Fibroblast of mammary gland (primary cell): ENCODE measurements around the gene DPEP2.

Experiments
- DNase-seq: peaks from one replicate; pipeline ENCODE4 v3.0.0-alpha.2; 2010; ENCODE audit warnings: low read depth
- H3K4me3 ChIP-seq: 2 replicates; pipeline ENCODE4 v1.5.1; 2011; ENCODE audit warnings: low read depth, mild to moderate bottlenecking, low read length, moderate library complexity; ENCODE audit not compliant: control insufficient read depth
- TF ChIP-seq, protein P1 (sequence below): conservative IDR thresholded peaks from 2 replicates; pipeline ENCODE4 v1.5.1; 2011; ENCODE audit warnings: low read depth, low read length, inconsistent platforms; ENCODE audit not compliant: control insufficient read depth, insufficient read depth

The DPEP2 gene

DNA sequence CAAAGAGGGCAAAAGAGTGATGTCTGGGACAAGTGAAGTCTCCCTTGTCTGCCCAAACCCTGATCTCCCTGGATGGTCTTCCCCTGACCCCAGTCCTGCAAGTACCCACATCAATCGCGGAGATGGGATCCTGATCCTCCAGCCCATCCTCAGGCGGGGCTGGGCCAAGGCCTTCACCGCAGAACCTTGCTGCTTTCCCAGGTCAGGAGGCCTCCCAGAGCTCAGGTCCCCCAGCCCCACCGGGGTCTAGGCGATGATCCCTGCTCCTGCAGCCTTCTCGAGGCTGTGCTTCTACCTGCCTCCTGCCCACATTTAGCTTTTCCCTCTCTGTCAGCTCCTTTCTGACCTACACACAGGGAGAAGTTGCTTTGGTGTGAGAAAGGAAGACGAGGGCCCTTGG is 37.1 kb downstream of the DPEP2 start:
- DNase-seq, result no peak
- TF ChIP-seq, protein P1, sequence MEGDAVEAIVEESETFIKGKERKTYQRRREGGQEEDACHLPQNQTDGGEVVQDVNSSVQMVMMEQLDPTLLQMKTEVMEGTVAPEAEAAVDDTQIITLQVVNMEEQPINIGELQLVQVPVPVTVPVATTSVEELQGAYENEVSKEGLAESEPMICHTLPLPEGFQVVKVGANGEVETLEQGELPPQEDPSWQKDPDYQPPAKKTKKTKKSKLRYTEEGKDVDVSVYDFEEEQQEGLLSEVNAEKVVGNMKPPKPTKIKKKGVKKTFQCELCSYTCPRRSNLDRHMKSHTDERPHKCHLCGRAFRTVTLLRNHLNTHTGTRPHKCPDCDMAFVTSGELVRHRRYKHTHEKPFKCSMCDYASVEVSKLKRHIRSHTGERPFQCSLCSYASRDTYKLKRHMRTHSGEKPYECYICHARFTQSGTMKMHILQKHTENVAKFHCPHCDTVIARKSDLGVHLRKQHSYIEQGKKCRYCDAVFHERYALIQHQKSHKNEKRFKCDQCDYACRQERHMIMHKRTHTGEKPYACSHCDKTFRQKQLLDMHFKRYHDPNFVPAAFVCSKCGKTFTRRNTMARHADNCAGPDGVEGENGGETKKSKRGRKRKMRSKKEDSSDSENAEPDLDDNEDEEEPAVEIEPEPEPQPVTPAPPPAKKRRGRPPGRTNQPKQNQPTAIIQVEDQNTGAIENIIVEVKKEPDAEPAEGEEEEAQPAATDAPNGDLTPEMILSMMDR, result no peak
- H3K4me3 ChIP-seq, result no peak overlapping the region

DNA sequence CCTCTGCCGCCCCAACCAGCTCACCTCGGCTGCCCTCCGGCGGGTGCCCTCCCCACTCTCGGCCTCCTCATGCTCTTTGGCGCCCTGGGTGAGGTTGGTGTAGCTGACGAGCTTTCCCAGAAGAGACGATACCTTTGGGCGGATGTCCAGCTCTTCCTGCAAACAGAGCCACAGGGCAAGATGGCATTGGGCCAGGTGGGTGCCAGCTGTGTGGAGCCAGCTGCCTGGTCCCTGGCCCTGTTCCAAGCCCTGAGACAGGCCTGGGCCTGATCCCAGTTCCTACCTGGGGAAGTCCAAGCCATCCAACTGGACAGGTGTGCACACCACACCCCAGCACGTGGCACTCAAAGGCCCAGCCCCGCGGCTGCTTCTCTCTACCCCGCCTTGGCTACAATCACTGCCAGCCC is 37.7 kb downstream of the DPEP2 start:
- no peak for DNase-seq
- H3K4me3 ChIP-seq, result no peak overlapping the region
- TF ChIP-seq, protein P1, result no peak

DNA sequence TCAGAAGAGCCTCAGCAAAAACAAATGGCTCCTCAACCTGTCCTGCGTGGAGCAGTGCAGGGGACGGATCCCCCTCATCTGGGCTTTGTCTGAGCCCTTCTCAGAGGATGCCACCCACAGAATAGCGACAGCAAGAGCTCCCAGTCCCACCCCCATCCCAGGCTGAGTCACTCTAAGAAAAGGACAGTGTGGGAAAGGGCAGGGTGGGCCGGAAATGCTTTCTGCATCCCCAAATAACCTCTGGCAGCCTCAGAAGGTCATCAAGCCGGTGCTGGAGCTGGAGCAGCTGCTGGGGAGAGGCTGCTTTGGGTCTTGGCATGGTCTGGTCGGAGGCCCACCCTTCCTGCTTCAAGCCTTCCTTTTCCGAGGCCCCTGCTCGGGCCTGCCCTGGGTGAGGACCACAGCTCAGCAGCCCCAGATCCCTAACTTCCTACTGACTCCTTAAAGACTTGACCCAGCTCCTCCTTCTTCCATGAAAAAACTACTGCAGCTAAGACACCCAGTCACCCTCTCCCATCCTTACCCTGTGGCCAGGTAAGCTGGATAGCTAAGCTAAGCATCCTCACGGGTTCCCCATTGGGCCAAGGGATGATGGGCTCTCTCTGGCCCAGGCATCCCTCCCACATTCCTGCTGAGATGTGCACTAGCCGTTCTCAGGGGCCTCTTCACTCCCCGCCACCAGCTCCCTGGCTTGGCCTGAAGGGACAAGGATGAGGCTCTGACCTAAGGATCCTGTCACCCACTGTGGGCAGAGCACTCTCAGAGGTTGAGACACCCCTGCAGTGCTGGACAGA is 39.6 kb downstream of the DPEP2 start:
- peak; percentile 82 for DNase-seq
- no peak overlapping the region for H3K4me3 ChIP-seq

DNA sequence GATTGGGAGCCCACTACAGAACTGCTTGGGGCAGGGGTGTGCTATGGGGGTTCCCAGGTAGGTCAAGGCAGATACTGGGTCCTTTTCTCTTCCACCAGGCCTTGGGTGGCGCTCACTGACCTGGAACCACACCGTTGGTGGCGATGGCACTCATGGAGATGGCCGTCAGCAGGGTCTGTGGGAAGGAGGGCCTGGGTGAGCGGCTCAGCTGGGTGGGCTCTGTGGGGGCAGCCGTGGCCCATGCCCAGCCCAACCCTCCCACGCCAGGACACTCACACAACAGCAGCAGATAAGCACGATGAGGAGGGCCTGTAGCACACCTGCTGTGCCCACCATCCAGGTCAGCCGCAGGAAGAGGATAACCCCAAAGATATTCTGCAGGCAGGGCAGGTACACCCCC is 41.7 kb downstream of the DPEP2 start:
- no peak for DNase-seq
- TF ChIP-seq, protein P1, result no peak
- H3K4me3 ChIP-seq, result no peak overlapping the region

More for the DNA sequence above, 39.6 kb downstream of the DPEP2 start:
- TF ChIP-seq, protein P1, result no peak

DNA sequence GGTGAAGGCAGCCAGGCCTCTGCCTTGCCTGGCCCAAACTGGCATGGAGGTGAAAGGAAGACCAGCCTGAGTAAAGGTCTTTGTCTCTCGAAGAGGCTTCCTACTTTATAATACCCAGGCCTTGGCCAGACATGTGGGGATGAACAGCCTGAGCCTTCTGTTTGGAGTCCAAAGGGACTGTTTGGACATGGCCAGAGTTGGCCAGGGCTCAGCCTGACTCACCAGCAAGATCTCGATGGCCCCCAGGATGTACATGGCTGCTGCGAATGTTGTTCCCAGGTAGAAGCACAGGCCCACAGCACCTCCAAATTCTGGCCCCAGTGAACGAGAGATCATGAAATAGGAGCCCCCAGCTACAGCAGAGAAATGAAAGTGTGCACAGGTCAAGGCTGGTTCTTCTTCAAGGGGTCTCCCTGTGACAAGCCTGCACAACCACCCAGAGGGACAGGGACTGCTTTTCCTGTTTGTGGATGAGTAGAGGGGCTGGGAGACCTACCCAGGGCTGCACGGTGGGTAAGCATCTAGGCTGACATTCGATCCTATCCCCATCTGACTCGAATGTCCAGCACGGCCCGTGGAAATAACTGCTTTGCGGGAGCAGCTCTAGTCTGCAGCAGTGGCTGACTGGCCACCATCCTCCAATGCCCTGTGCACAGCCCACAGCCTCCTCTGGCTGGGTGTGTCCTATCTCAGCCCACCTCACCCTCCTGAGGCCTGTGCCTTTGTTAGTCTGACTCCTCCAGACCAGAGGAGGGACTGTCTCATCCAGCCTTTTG is 44.7 kb downstream of the DPEP2 start:
- TF ChIP-seq, protein P1, result no peak
- no peak overlapping the region for H3K4me3 ChIP-seq

DNA sequence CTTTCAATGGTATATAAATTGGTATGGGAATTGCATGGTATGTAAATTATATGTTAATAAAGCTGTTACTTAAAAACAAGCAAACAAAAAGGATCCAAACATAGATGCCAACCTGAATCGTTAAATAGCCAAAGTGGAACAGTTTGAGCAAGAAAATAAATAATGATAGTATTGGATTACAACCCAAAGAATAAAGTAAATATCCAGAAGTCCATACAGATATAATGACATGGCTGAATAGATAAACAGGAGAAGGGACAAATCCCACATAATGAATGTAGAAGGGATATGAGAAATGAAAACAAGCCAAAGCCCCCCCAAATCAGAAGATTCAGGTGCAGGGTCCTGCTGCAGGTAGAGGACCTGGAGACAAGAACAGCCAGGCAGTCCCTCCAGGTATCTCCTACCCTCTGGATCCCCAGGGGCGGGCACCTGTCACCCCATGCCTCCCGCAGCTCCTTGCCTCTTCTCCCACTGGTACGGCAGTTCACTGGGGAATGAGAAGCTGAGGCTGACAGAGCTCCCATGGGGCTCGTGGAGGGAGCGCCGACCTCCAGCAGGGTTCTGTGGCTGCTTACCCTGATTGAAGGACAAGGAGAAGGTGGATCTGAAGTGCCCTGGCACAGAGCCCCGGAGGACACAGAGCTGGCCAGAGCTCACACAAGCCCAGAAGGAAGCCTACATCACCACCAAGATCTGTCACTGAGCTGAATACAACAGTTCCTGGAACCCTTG is 45.5 kb downstream of the DPEP2 start:
- no peak overlapping the region for H3K4me3 ChIP-seq
- TF ChIP-seq, protein P1, result no peak
- DNase-seq, result no peak

More for the DNA sequence above, 44.7 kb downstream of the DPEP2 start:
- no peak for DNase-seq
